ENCODE results near the gene CYP4F12.

The CYP4F12 gene, protein sequence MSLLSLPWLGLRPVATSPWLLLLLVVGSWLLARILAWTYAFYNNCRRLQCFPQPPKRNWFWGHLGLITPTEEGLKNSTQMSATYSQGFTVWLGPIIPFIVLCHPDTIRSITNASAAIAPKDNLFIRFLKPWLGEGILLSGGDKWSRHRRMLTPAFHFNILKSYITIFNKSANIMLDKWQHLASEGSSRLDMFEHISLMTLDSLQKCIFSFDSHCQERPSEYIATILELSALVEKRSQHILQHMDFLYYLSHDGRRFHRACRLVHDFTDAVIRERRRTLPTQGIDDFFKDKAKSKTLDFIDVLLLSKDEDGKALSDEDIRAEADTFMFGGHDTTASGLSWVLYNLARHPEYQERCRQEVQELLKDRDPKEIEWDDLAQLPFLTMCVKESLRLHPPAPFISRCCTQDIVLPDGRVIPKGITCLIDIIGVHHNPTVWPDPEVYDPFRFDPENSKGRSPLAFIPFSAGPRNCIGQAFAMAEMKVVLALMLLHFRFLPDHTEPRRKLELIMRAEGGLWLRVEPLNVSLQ

DNA sequence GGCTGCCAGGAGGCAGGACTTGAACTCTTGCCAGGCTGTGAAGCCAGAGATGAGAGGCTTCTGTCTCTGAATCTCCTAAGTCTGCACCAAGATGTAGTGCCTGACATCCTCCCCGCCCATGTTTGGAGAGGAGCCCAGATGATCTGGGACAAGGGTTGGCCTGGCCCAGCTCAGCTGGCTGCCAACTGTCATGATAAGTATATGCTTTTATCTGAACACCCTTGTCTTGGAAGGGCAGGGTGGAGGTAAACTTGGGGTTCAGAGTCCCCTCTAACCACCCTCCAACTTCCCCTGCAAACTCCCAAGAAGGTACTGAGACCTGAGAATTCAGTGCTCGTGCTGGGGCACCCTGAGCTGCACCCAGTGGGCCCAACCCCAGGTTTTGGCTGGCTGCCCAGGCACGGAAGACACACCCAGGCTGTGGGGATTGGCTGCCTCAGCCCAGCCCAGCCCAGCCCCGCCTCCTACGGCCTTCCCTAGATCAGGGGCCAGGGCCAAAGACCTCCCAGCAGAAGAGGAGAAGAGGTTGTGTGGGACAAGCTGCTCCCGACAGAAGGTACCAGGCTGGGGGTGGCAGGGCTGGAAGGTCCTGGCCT lies at the start of gene CYP4F12:
TSS of gene CYP4F12 (plus strand) at position 508 of the 596 bp plus-strand sequence. CDS start 443 bp downstream, outside the sequence.
- DNase-seq: peak in 1 of 2 donors; percentile 36

DNA sequence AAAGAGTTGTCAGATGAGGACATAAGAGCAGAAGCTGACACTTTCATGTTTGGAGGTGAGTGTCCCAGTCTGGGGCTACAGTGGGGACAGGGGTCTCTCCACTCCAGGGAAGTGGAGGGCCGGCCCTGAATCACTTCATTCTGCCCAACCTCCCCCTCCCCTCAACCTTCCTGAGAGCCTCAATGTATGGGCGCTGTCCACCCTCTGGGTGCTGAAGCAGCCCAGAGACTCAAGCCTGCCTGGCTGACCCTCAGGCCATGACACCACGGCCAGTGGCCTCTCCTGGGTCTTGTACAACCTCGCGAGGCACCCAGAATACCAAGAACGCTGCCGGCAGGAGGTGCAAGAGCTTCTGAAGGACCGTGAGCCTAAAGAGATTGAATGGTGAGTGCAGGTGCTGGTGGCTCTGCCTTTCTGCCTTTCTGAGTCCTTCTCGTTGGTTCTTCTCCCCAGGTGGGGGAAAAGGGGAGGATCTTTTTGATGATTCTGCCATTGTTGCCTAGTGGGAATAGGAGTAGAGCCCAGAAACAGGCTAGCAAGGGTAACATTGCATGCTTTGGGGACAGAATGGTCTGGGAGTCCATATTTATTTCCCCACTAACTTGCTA lies 49.1 kb upstream of the CYP4F12 start:
- no peak for DNase-seq

DNA sequence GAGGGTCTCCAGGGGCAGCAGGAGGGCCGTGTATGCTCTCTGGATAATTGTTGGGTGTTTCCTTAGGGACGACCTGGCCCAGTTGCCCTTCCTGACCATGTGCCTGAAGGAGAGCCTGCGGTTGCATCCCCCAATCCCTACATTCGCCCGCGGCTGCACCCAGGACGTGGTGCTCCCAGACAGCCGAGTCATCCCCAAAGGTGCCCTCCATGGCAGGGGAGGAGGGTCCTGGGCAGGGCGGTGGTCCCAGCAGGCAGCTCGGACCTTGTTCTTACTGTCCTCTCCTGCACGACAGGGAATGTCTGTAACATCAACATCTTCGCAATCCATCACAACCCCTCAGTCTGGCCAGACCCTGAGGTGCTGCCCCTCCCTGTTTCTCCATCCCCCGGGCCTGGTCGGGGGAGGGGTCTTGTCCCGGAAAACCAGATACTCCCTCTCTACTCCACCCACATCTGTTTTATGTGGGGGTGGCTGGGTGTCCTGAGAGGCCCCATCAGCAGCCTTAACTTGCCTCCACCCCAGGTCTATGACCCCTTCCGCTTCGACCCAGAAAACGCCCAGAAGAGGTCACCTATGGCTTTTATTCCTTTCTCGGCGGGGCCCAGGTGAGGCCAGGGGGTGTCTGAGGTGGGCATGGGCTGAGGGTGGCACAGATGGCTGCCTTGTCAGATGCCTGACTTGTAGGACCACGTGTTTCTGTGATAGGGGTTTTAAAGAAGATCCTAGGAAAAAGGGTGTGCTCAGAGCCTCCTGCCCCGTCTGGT lies 44.5 kb upstream of the CYP4F12 start:
- DNase-seq: no peak

DNA sequence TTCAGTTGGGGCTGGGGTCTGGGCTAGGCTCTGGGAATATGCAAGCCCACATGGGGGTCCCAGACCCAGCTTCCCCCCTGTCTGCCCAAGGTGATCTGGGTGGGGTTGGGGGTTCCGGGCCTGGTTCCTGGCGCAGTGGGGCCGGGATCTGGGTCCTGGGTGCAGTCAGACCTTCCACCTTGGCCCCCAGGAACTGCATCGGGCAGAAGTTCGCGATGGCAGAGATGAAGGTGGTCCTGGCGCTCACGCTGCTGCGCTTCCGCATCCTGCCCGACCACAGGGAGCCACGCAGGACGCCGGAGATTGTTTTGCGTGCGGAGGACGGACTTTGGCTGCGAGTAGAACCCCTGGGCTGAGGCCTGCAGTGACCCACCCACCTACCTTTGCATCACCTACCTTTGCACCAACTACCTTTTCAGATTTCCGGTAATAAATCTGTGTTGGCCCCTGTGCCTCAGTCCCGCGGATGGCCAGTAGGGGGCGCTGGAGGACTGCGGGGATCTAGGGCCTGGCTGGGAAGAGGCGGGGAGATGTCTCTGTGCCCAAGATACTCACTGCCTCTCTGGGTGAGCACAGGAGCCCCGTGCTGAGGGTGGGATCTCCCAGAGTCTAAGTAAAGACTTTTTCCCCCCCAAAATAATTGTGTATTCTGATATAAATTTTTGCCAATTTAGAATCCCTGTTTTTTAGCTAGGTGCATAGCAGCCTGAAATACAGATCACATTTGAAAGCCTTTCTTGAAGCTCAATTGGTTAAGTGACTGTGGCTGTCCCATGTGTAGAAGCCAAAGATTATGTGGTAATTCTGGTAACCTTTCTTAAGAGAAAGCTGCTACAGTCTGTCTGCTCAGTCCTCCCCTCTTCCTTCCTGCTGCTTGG lies 43.6 kb upstream of the CYP4F12 start:
- peak; percentile 81 to 84 for DNase-seq

DNA sequence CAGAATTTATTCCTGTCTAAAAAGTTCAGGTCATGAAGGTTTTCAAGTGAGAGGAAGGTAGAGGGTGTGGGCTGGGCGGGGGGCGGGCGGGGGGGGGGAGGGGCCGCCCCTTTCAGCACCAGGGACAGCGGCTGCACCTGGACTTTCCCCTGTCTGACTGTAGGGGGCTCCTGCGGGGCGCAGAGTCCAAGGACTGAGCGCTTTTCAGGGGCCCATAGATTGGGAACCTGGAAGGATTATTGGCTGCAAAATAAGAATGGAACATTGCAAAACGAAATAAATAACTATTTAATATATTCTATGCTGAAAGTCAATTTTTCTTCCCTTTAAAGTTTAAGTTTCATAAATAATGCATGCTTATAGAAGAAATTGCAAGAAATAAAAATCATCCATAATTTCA lies 41.1 kb upstream of the CYP4F12 start:
- peak; percentile 20 for DNase-seq

DNA sequence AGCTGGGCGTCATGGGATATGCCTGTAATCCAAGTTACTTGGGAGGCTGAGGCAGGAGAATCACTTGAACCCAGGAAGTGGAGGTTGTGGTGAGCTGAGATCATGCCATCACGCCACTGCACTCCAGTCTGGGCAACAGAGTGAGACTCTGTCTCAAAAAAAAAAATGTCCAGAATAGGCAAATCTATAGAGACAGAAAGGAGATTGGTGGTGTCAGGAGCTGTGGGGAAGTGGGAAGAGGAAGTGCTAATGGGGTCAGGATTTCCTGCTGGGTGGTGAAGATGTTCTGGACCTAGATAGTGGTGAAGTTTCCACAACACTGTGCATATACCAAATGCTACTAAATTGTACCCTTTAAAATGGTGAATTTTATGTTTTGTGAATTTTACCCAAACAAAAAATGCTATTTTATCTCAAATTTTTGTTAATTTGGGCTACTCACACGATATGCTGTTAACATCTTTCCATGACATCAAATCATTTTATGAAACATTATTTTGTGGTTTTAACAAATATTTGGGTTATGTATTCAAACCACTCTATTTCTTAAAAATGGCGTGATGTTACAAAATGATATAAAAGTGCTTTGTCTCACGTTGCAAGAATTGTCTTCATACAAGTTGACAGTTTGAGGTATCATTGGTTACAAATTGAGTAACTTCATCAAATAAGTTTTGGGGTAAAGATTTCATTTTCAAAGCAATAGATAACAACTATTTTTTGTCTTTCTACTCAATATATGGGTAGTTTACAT lies 39.6 kb upstream of the CYP4F12 start:
- DNase-seq: no peak

DNA sequence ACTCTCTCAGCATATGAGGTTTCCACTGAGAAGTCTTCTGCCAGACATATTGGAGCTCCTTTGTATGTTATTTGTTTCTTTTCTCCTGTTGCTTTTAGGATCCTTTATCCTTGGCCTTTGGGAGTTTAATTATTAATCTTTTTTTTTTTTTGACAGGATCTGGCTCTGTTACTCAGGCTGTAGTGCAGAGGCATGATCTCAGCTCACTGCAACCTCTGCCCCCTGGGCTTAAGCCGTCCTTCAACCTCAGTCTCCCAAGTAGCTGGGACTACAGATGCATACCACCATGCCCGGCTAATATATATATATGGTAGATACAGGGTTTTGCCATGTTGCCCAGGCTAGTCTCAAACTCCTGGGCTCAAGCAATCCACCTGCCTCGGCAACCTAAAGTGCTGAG lies 38.8 kb upstream of the CYP4F12 start:
- DNase-seq: no peak

DNA sequence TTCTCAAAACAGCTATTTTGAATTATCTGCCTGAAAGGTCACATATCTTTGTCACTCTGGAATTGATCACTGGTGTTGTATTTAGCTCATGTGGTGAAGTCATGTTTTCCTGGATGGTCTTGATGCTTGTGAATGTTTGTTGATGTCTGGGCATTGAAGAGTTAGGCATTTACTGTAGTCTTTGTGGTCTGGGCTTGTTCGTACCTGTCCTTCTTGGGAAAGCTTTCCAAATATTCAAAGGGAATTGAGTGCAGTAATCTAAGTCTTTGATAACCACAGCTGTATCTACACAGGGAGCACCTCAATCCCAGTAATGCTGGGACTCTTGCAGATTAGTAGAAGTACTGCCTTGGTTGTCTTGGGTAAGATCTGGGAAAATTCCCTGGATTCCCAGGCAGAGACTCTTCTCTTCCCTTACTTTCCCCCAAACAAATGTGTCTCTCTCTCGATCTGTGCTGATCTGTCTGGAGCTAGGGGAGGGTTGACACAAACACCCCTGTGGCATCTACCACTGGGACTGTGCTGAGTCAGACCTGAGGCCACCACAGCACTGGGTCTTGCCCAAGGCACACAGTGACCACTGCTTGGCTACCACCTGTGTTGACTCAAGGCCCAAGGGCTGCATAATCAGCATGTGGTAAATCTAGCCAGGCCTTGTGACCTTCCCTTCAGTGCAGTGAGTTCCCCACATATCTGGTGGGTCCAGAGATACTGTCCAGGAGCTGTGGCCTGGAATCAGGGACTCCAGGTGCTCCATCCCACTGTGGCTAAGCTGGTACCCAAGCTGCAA lies 37.7 kb upstream of the CYP4F12 start:
- DNase-seq: no peak

DNA sequence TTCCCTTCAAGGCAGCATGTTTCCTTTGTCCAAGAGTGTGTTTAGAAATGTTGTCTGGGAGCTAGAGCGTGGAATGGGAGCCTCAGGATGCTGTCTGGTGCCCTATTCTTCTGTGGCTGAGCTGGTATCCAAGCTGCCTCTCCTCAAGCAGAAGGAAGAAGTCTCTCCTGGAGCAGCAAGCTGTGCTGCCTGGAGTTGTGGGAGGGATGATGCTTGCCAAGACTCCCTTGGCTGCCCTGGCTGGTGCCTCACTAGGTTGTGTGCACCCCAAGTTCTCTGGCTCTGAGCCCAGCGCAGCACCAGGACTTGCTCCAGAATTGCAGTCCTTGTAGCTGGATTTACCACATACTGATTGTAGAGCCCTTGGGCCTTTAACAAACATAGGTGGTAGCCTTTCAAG lies 36.9 kb upstream of the CYP4F12 start:
- DNase-seq: no peak

DNA sequence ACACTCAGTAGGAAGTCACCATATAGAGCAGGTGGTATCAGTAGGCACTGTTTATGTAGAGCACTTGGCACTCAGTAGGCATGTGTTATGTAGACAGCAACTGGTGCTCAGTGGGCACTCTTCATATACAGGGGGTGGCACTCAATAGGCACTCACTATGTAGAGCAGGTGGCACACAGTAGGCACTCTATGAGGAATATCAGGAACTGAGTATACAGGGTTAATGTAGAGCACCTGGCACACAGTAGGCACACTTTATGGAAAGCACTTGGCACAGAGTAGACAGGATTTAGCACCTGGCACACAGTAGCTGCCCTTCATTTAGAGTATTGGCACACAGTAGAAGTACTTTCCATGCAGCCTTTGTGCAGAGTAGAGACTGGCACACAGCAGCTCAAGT lies 33.3 kb upstream of the CYP4F12 start:
- no peak for DNase-seq

DNA sequence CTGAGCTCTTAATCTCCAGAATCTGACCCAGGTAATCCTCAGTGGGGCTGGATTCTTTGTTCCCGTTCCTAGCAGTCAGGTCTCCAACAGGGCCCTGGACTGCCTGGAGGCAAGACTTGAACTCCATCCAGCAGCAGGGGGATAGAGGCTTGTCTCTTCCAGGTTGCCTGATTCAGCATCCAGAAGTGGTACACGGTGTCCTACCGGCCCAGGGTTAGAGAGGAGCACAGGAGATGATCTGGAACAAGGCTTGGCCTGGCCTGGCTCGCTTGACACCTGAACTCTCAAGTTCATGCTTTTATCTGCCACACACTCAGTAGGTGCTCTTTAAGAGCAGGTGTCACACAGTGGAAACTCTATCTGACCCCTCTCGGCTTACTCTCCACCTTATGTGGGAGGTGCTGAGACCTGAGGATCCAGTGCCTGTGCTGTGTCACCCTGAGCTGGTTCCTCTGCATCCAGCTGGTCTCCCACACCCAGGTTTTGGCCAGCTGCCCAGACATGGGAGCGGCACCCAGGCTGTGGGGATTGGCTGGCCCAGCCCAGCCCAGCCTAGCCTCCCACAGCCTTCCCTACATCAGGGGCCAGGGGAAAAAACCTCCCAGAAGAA lies 32.5 kb upstream of the CYP4F12 start, which contains the start of gene CYP4F3:
TSS of gene CYP4F3 (plus strand) at position 604 of the 610 bp plus-strand sequence. CDS start 519 bp downstream, outside the sequence.
- peak in 1 of 2 donors; percentile 27 for DNase-seq

DNA sequence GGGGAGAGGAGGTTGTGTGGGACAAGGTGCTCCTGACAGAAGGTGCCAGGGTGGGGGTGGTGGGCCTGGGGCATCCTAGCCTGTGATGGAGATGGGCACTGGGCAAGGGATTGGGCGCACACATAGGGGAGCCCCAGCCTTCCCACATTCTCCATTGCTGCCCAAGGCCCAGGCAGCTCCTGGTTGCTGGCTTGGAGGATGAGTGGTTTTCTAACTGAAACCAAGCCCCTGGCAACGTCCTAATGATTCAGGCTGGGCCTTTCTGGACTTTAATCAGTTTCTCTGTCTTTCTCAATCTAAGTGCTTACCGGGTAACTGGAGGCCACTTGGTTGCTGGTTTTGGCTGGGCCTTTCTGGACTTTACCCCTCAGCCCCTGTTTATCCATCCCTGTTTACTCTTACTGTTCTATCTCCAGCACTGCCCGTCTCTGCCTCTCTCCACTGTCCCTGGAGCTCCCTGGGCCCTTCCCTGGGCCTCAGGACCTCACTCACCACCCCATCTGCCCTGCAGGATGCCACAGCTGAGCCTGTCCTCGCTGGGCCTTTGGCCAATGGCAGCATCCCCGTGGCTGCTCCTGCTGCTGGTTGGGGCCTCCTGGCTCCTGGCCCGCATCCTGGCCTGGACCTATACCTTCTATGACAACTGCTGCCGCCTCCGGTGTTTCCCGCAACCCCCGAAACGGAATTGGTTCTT lies 31.8 kb upstream of the CYP4F12 start:
- no peak for DNase-seq

DNA sequence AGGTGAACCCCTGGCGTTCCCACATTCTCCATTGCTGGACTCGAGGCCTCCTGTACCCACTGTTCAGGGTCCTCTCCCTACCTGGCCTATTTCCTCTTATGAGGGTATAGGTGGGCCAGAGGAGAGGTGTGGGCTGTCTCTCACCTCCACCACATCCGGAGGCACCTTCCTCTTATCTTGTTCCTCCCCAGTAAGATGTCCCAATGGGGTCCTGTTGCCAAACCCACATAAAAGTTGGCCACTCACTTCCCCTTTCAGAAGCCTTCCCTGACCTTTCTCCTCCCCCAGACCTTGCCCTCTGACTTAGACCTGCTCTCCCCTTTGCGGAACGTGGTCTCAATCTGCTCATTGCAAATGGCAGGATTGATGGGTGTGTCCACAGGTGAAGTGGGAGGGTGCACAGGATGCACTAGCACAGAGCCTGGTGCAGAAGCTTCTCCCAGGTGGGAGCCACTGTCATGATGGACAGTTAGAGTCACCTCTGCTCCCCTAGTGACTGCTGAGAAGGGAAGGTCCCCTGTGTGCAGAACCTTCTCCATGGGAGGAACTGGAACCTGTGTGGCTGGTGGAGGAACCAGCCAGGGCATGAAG lies 30.9 kb upstream of the CYP4F12 start:
- peak in 1 of 2 donors; percentile 24 for DNase-seq

DNA sequence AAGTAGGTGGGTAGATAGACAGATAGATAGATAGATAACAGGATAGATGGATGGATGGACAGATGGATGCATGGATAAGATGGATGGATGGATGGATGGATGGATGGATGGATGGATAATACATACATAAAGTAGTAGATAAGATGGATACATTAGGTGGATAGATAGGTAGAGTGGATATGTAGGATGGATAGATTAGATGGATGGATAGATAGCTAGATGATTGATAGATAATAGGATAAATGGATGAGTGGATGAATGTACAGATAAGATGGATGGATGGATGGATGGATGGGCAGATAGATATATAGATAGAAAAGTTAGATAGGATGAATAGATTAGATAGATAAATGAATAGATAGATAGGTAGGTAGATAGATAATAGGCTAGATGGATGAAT lies 30.1 kb upstream of the CYP4F12 start:
- DNase-seq: no peak

DNA sequence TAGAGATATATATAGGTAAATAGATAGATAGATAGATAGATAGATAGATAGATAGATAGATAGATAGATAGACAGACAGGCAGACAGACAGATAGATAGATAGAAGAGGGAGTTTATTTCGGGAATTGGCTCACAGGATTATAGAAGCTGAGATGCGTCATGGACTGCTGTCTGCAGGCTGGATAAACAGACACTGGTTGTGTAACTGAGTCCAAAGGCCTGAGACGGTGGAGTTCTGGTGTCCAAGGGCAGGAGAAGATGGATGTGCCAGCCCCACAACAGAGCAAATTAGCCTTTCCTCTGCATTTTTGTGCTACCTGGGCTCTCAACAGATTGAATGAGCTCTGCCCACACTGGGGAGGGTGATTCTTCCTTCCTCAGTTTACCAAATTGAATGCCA lies 29.5 kb upstream of the CYP4F12 start:
- no peak for DNase-seq

DNA sequence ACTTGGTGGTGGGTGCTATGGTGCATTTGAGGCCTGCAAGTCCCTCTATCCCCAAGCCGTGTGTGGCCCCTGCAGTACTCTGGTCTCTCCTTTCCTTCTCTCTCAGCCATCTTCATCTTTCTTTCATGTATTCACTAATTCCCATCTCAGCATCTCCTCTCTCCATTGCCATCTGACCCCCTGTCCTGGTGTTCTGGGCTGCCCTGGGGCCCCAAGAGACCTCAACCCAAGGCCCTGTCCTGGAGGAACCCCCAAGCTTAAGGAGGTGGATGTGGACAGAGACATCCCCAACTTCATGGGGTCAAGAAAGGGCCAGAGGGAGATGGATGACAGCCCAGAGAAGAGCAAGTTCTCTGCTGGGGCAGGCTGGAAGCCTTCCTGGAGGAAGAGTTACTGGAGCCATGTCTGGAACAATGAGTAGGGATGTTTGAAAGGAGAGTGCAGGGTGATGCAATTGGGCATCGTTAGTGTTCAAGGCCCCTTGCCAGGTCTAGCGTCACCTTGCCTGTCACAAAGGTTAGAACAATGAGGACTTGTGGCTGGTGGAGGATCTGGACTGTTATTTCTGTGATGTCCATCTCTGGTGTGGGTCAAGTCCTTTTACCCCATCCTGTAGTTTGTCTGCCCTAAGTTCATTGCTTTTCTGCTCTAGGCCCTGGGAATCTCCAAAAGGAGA lies 28.7 kb upstream of the CYP4F12 start:
- no peak for DNase-seq

DNA sequence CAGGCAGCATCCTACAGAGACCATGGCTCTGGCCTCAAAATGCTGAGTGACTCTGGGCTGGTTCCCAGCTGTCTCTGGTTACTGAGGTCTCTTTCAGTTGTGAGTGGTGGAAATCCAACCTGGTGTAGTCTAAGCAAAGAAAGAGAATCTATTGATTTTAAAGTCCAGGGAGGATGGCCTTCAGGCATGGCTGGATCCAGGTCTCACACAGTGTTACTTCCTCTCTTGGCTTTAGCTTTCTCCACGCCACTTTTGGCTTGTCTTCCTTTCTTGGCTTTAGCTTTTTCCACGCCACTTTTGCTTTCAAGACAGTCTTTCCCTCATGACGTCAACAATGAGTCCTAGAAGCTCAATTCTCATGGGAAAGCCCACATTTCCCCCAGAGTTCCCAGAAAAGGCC lies 28.1 kb upstream of the CYP4F12 start:
- DNase-seq: no peak

DNA sequence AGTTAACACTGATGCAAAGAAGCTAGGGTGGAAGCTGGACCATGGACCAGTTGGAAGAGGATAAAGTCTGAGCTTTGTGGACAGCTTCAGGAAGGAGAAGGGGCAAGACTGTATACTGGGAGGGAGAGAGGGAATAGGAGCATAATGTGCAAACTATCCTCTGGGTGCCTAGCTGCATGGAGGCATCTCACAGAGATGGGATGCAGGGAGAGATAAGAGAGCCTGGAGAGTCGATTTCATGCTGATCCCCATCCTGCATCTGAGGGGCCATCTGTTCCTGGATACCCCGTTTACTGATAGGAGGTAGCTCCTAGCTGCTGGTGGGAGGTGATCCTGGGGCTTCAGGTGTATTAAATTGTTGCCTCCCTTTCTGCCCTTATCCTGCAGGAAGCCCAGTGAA lies 23.4 kb upstream of the CYP4F12 start:
- DNase-seq: no peak

All from CD4-positive, alpha-beta T cell treated with Interleukin-4 for 1 hour (primary cell).